H9 (cell line): Measurements from ENCODE around the gene DLGAP4. TPM values are rescaled to one million over a fixed set of nuclear protein-coding genes. Genes with fewer than 3 reads are reported as not detected.

Source experiments
- DNase-seq: peaks from one replicate; pipeline ENCODE4 v3.0.0-alpha.2; 2017
- H2AFZ ChIP-seq: one replicate; pipeline ENCODE4 v1.6.1; 2013; ENCODE audit warnings: mild to moderate bottlenecking, low read length, control low read depth, moderate library complexity
- H2AK5ac ChIP-seq: 2 replicates; pipeline ENCODE4 v1.6.1; 2013; ENCODE audit warnings: low read length, control low read depth, mixed read lengths; ENCODE audit not compliant: insufficient read length
- H2BK120ac ChIP-seq: one replicate; pipeline ENCODE4 v1.6.1; 2013; ENCODE audit warnings: low read depth, mild to moderate bottlenecking, low read length, control low read depth, inconsistent platforms; ENCODE audit not compliant: poor library complexity, severe bottlenecking
- H2BK12ac ChIP-seq: 2 replicates; pipeline ENCODE4 v1.6.1; 2013; ENCODE audit warnings: low read length, control low read depth, mixed read lengths, low read depth; ENCODE audit not compliant: insufficient read length
- H2BK15ac ChIP-seq: 2 replicates; pipeline ENCODE4 v1.6.1; 2013; ENCODE audit warnings: low read depth, low read length, control low read depth
- H2BK20ac ChIP-seq: one replicate; pipeline ENCODE4 v1.6.1; 2013; ENCODE audit warnings: low read depth, mild to moderate bottlenecking, low read length, control low read depth, inconsistent platforms; ENCODE audit not compliant: poor library complexity, severe bottlenecking
- H2BK5ac ChIP-seq: 2 replicates; pipeline ENCODE4 v1.6.1; 2013; ENCODE audit warnings: low read length, control low read depth, mixed read lengths; ENCODE audit not compliant: insufficient read length
- H3K14ac ChIP-seq: 2 replicates; pipeline ENCODE4 v1.6.1; 2013; ENCODE audit warnings: low read length, control low read depth; ENCODE audit not compliant: insufficient read depth
- H3K18ac ChIP-seq: 2 replicates; pipeline ENCODE4 v1.6.1; 2013; ENCODE audit warnings: low read depth, mild to moderate bottlenecking, mixed read lengths, low read length, control low read depth; ENCODE audit not compliant: insufficient read length
- H3K23ac ChIP-seq: 2 replicates; pipeline ENCODE4 v1.6.1; 2013; ENCODE audit warnings: low read length, control low read depth, mixed read lengths, low read depth; ENCODE audit not compliant: insufficient read length
- H3K23me2 ChIP-seq: 2 replicates; pipeline ENCODE4 v1.6.1; 2013; ENCODE audit warnings: low read depth, mild to moderate bottlenecking, mixed read lengths, low read length, control low read depth; ENCODE audit not compliant: insufficient read length, poor library complexity, severe bottlenecking
- H3K27ac ChIP-seq: 2 replicates; pipeline ENCODE4 v1.5.1; 2013; ENCODE audit warnings: low read length, control low read depth, mixed read lengths, low read depth; ENCODE audit not compliant: insufficient read length
- H3K27me3 ChIP-seq: 2 replicates; pipeline ENCODE4 v1.6.1; 2013; ENCODE audit warnings: low read length, control low read depth, inconsistent platforms; ENCODE audit not compliant: insufficient read depth
- H3K4ac ChIP-seq: 2 replicates; pipeline ENCODE4 v1.6.1; 2013; ENCODE audit warnings: low read depth, mild to moderate bottlenecking, control low read depth, inconsistent platforms, low read length, moderate library complexity
- H3K4me1 ChIP-seq: 2 replicates; pipeline ENCODE4 v1.6.1; 2013; ENCODE audit warnings: low read length, control low read depth, inconsistent platforms; ENCODE audit not compliant: insufficient read depth
- H3K4me2 ChIP-seq: 2 replicates; pipeline ENCODE4 v1.6.1; 2013; ENCODE audit warnings: low read length, control low read depth, mixed read lengths; ENCODE audit not compliant: insufficient read length, insufficient read depth
- H3K56ac ChIP-seq: 2 replicates; pipeline ENCODE4 v1.6.1; 2013; ENCODE audit warnings: low read depth, mild to moderate bottlenecking, mixed read lengths, low read length, control low read depth; ENCODE audit not compliant: insufficient read length
- H3K79me1 ChIP-seq: 2 replicates; pipeline ENCODE4 v1.6.1; 2013; ENCODE audit warnings: low read depth, mild to moderate bottlenecking, moderate library complexity, low read length, control low read depth, inconsistent platforms; ENCODE audit not compliant: insufficient read depth, poor library complexity, severe bottlenecking
- H3K79me2 ChIP-seq: 2 replicates; pipeline ENCODE4 v1.6.1; 2013; ENCODE audit warnings: low read length, control low read depth, inconsistent platforms; ENCODE audit not compliant: insufficient read depth
- H3K9ac ChIP-seq: 2 replicates; pipeline ENCODE4 v1.6.1; 2013; ENCODE audit warnings: low read length, control low read depth, mixed read lengths; ENCODE audit not compliant: insufficient read length; ENCODE audit errors: extremely low read depth
- H3K9me3 ChIP-seq: one replicate; pipeline ENCODE4 v1.6.1; 2013; ENCODE audit warnings: low read depth, low read length, inconsistent platforms; ENCODE audit not compliant: control insufficient read depth
- H3T11ph ChIP-seq: one replicate; pipeline ENCODE4 v1.6.1; 2013; ENCODE audit warnings: mild to moderate bottlenecking, low read length, control low read depth, inconsistent platforms
- H4K20me1 ChIP-seq: one replicate; pipeline ENCODE4 v1.6.1; 2013; ENCODE audit not compliant: control insufficient read depth, insufficient read length, insufficient read depth
- H4K5ac ChIP-seq: 2 replicates; pipeline ENCODE4 v1.6.1; 2013; ENCODE audit warnings: low read depth, mild to moderate bottlenecking, mixed read lengths, low read length, control low read depth; ENCODE audit not compliant: insufficient read length
- H4K8ac ChIP-seq: replicated peaks from 2 replicates; pipeline ENCODE4 v1.6.1; 2013; ENCODE audit warnings: low read length, control low read depth, mixed read lengths, low read depth; ENCODE audit not compliant: insufficient read length
- H4K91ac ChIP-seq: 2 replicates; pipeline ENCODE4 v1.6.1; 2013; ENCODE audit warnings: low read depth, mild to moderate bottlenecking, moderate library complexity, mixed read lengths, low read length, control low read depth; ENCODE audit not compliant: insufficient read length
- H3K27ac Mint-ChIP-seq, 3 experiments: 2 replicates in 2 of 3; 3 replicates in 1 of 3; pipeline ENCODE4 v1.8.0; 2020 to 2021; ENCODE audit warnings: mixed read lengths in 3 of 3, mild to moderate bottlenecking in 1 of 3, moderate library complexity in 1 of 3
- H3K27me3 Mint-ChIP-seq: 2 replicates; pipeline ENCODE4 v1.8.0; 2021; ENCODE audit warnings: low read depth, mild to moderate bottlenecking, moderate library complexity, mixed read lengths
- H3K36me3 Mint-ChIP-seq, 3 experiments: 2 replicates in 2 of 3; 3 replicates in 1 of 3; pipeline ENCODE4 v1.8.0; 2020 to 2021; ENCODE audit warnings: low read depth in 3 of 3, mixed read lengths in 3 of 3; ENCODE audit not compliant: insufficient read depth in 1 of 3
- H3K4me1 Mint-ChIP-seq, 2 experiments: 2 replicates each; pipeline ENCODE4 v1.8.0; 2020; ENCODE audit warnings: mixed read lengths in 2 of 2
- H3K4me3 Mint-ChIP-seq, 2 experiments: 2 replicates in 1 of 2; 3 replicates in 1 of 2; pipeline ENCODE4 v1.8.0; 2020 to 2021; ENCODE audit warnings: mild to moderate bottlenecking in 2 of 2, mixed read lengths in 2 of 2, moderate library complexity in 1 of 2
- H3K9me3 Mint-ChIP-seq, 2 experiments: 2 replicates in 1 of 2; 3 replicates in 1 of 2; pipeline ENCODE4 v1.8.0; 2020; ENCODE audit warnings: mild to moderate bottlenecking in 2 of 2, mixed read lengths in 2 of 2, moderate library complexity in 1 of 2
- WGBS: extraction: QIAGEN DNeasy Blood & Tissue Kit; methylation state at CpG from one replicate; pipeline ENCODE4 v1.1.7; 2013; ENCODE audit warnings: missing lambda C conversion rate, low lambda C conversion rate, mixed read lengths; ENCODE audit not compliant: insufficient read length; ENCODE audit errors: extremely low coverage; 5-methylcytosine and 5-hydroxymethylcytosine counted together
- total RNA-seq: library from RNA; stranded (reverse); gene quantifications from 2 replicates; pipeline ENCODE4 v1.2.1, GENCODE V29; 2021
- TF ChIP-seq, protein P1 (sequence below): fragments of 200-600 bp; sonication (generic); conservative IDR thresholded peaks from 3 replicates; pipeline ENCODE4 v1.8.0; 2021; ENCODE audit warnings: antibody characterized with exemption, mild to moderate bottlenecking

The DLGAP4 gene
- total RNA-seq, 1 experiment from 2014 or later: 48.0 TPM

DNA sequence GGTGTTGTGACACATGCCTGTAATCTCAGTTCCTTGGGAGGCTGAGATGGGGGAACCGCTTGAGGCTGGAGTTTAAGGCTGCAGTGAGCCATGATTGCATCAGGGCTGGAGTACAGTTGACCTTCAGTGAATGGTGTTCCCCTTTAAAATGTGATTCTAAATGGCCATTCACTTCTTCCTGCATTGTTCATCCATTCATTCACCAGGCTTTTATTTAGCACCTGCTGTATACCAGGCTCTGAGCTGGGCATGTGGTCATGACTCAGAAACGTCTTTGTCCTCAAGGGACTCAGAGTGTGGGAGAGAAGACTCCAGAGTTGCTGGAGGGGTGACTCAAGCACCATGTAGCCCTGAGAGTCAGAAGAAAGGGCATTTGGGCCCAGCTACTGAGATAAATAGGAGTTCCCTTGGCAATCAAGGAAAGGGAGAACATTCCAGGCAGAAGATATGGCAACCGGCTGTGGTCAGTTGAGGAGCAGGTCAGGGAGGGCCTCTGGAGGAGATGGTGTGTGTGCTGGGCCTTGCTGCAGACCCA is 101.1 kb downstream of the DLGAP4 start:
- H3K4me1 ChIP-seq: no peaks in the 10 kb centered on the region
- no peaks in the 10 kb centered on the region for H3K9me3 ChIP-seq
- Mint-ChIP-seq H3K9me3 (peaks cover 0 to 2% of the 10 kb centered on the region in 2 experiments; a peak in 2 of 5 replicates), H3K4me1 (peaks cover 5 to 11% of the 10 kb centered on the region in 2 experiments), H3K27ac (0 out of 7 replicates have a peak overlapping the region, but pooled peaks of 1 of the 3 experiments have one; percentile 14), H3K36me3 (no peaks in the 10 kb centered on the region; a peak in 1 of 7 replicates), H3K27me3 (peaks cover 13% of the 10 kb centered on the region), H3K4me3 (no peak overlapping the region)
- no peak overlapping the region for H2BK5ac ChIP-seq
- H3K14ac ChIP-seq: no peak overlapping the region
- H2AK5ac ChIP-seq: no peak overlapping the region
- no peak overlapping the region for H2BK20ac ChIP-seq
- no peaks in the 10 kb centered on the region for H3K79me2 ChIP-seq
- no peak overlapping the region for H4K91ac ChIP-seq
- H3K4ac ChIP-seq: no peak overlapping the region
- no peak overlapping the region for H3K27ac ChIP-seq
- TF ChIP-seq, protein P1, sequence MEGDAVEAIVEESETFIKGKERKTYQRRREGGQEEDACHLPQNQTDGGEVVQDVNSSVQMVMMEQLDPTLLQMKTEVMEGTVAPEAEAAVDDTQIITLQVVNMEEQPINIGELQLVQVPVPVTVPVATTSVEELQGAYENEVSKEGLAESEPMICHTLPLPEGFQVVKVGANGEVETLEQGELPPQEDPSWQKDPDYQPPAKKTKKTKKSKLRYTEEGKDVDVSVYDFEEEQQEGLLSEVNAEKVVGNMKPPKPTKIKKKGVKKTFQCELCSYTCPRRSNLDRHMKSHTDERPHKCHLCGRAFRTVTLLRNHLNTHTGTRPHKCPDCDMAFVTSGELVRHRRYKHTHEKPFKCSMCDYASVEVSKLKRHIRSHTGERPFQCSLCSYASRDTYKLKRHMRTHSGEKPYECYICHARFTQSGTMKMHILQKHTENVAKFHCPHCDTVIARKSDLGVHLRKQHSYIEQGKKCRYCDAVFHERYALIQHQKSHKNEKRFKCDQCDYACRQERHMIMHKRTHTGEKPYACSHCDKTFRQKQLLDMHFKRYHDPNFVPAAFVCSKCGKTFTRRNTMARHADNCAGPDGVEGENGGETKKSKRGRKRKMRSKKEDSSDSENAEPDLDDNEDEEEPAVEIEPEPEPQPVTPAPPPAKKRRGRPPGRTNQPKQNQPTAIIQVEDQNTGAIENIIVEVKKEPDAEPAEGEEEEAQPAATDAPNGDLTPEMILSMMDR: no peak
- H3K23ac ChIP-seq: no peak overlapping the region
- no peak overlapping the region for H2BK120ac ChIP-seq
- no peak overlapping the region for H2BK15ac ChIP-seq
- no peak overlapping the region for H4K5ac ChIP-seq
- H4K20me1 ChIP-seq: no peaks in the 10 kb centered on the region
- no peak for DNase-seq
- no peak overlapping the region for H3K56ac ChIP-seq
- H2AFZ ChIP-seq: no peak overlapping the region
- H3K23me2 ChIP-seq: no peaks in the 10 kb centered on the region
- H3T11ph ChIP-seq: no peak overlapping the region
- WGBS: no CpG with 5 or more reads among the region's 3 CpGs
- H3K4me2 ChIP-seq: no peak overlapping the region
- no peaks in the 10 kb centered on the region for H3K27me3 ChIP-seq
- no peaks in the 10 kb centered on the region for H3K79me1 ChIP-seq
- no peak overlapping the region for H2BK12ac ChIP-seq
- H3K9ac ChIP-seq: no peak overlapping the region
- H3K18ac ChIP-seq: no peak overlapping the region
- H4K8ac ChIP-seq: no peak overlapping the region
